Stimulated activated CD8-positive, alpha-beta memory T cell treated with anti-CD3 and anti-CD28 coated beads, Interleukin-12 subunit alpha, Interleukin-12 subunit beta, amount 100 ng/mL, for 4 hours (primary cell): ENCODE measurements around the gene ANKRD33B.
"Not testable (repeated sequence)": the region's sequence is repeated elsewhere in the genome, so short reads cannot be mapped to it uniquely, and the experiment has no call there.

Source experiments
- DNase-seq: peaks from one replicate; pipeline ENCODE4 v3.0.0-alpha.2; 2020; ENCODE audit warnings: low read depth

ANKRD33B gene

GRCh38 chr5:10662083-10662482 is 98.2 kb downstream of the ANKRD33B start:
- DNase-seq: no peak

- no peak for DNase-seq
Observed at GRCh38 chr5:10662661-10663488, 99.0 kb downstream of the ANKRD33B start.

- DNase-seq: no peak
Observed at GRCh38 chr5:10663489-10664179, 99.8 kb downstream of the ANKRD33B start.

GRCh38 chr5:10664180-10664769 is 100.4 kb downstream of the ANKRD33B start:
- DNase-seq: not testable (repeated sequence)

GRCh38 chr5:10665799-10666198 is 101.9 kb downstream of the ANKRD33B start:
- no peak for DNase-seq

- no peak for DNase-seq
Observed at GRCh38 chr5:10666531-10667299, 102.8 kb downstream of the ANKRD33B start.

- DNase-seq: no peak
Observed at GRCh38 chr5:10667431-10668057, 103.7 kb downstream of the ANKRD33B start.

- no peak for DNase-seq
Observed at GRCh38 chr5:10668697-10669096, 104.8 kb downstream of the ANKRD33B start.

GRCh38 chr5:10669983-10670382 is 106.1 kb downstream of the ANKRD33B start:
- DNase-seq: no peak

GRCh38 chr5:10671041-10672008 is 107.5 kb downstream of the ANKRD33B start:
- DNase-seq: no peak

GRCh38 chr5:10672146-10673016 is 108.5 kb downstream of the ANKRD33B start:
- DNase-seq: no peak

- DNase-seq: no peak
Observed at GRCh38 chr5:10673017-10673389, 109.1 kb downstream of the ANKRD33B start.

- DNase-seq: no peak
Observed at GRCh38 chr5:10673407-10673806, 109.5 kb downstream of the ANKRD33B start.

GRCh38 chr5:10674096-10674495 is 110.2 kb downstream of the ANKRD33B start:
- DNase-seq: no peak

- DNase-seq: no peak
Observed at GRCh38 chr5:10674582-10674981, 110.7 kb downstream of the ANKRD33B start.

GRCh38 chr5:10675177-10675700 is 111.4 kb downstream of the ANKRD33B start:
- DNase-seq: no peak

GRCh38 chr5:10676224-10676623 is 112.4 kb downstream of the ANKRD33B start:
- DNase-seq: no peak

GRCh38 chr5:10676946-10677345 is 113.1 kb downstream of the ANKRD33B start:
- no peak for DNase-seq

GRCh38 chr5:10677533-10677932 is 113.7 kb downstream of the ANKRD33B start:
- DNase-seq: no peak
